ENCODE measurements around the gene BRSK2. TPM values are rescaled to one million over a fixed set of nuclear protein-coding genes. Genes with fewer than 3 reads are reported as not detected.
A peak's percentile ranks its signal among the peaks of the same experiment; 100 is the strongest.

BRSK2 gene
- total RNA-seq, 1 donor from 2014 or later, result not detected

GRCh38 chr11:1457856-1458255 lies 68.1 kb downstream of the BRSK2 start:
- TF ChIP-seq CTCF (IDR thresholded peaks at IDR 0.05; ENCODE audit: insufficient read depth, low read length, severe bottlenecking), result no peak
- DNase-seq (ENCODE audit: low read depth) (no peak), FAIRE-seq (no peak)
- H3K27me3 ChIP-seq (ENCODE audit: control insufficient read depth, insufficient read depth, low read length), result peaks cover 5% of the 10 kb centered on the region
- H3K36me3 ChIP-seq (ENCODE audit: control insufficient read depth, insufficient read depth, low read length), result no peaks in the 10 kb centered on the region
- H3K4me3 ChIP-seq (ENCODE audit: low read depth, low read length), result no peak overlapping the region

GRCh38 chr11:1458340-1459218 lies 68.8 kb downstream of the BRSK2 start:
- FAIRE-seq (no peak), DNase-seq (ENCODE audit: low read depth) (peak; percentile 16)

GRCh38 chr11:1459219-1459575 lies 69.5 kb downstream of the BRSK2 start:
- no peak for DNase-seq (ENCODE audit: low read depth)
- no peak overlapping the region for H3K4me3 ChIP-seq (ENCODE audit: low read depth, low read length)
- peaks cover 2% of the 10 kb centered on the region for H3K27me3 ChIP-seq (ENCODE audit: control insufficient read depth, insufficient read depth, low read length)
- FAIRE-seq, result no peak
- no peaks in the 10 kb centered on the region for H3K36me3 ChIP-seq (ENCODE audit: control insufficient read depth, insufficient read depth, low read length)
- no peak for TF ChIP-seq CTCF (IDR thresholded peaks at IDR 0.05; ENCODE audit: insufficient read depth, low read length, severe bottlenecking)

More at GRCh38 chr11:1458340-1459218, 68.8 kb downstream of the BRSK2 start:
- Histone ChIP-seq H3K27me3 (ENCODE audit: control insufficient read depth, insufficient read depth, low read length) (peaks cover 2% of the 10 kb centered on the region), H3K36me3 (ENCODE audit: control insufficient read depth, insufficient read depth, low read length) (no peaks in the 10 kb centered on the region), H3K4me3 (ENCODE audit: low read depth, low read length) (no peak overlapping the region)
- peak; percentile 13 for TF ChIP-seq CTCF (IDR thresholded peaks at IDR 0.05; ENCODE audit: insufficient read depth, low read length, severe bottlenecking)

GRCh38 chr11:1459764-1460395 lies 70.1 kb downstream of the BRSK2 start:
- FAIRE-seq, result no peak
- no peak for DNase-seq (ENCODE audit: low read depth)
- TF ChIP-seq CTCF (IDR thresholded peaks at IDR 0.05; ENCODE audit: insufficient read depth, low read length, severe bottlenecking), result no peak
- Histone ChIP-seq H3K4me3 (ENCODE audit: low read depth, low read length) (no peak overlapping the region), H3K36me3 (ENCODE audit: control insufficient read depth, insufficient read depth, low read length) (no peaks in the 10 kb centered on the region), H3K27me3 (ENCODE audit: control insufficient read depth, insufficient read depth, low read length) (peaks cover 2% of the 10 kb centered on the region)

- FAIRE-seq (no peak), DNase-seq (ENCODE audit: low read depth) (no peak)
- TF ChIP-seq CTCF (IDR thresholded peaks at IDR 0.05; ENCODE audit: insufficient read depth, low read length, severe bottlenecking), result no peak
- Histone ChIP-seq H3K4me3 (ENCODE audit: low read depth, low read length) (no peak overlapping the region), H3K36me3 (ENCODE audit: control insufficient read depth, insufficient read depth, low read length) (no peaks in the 10 kb centered on the region), H3K27me3 (ENCODE audit: control insufficient read depth, insufficient read depth, low read length) (peaks cover 2% of the 10 kb centered on the region)
Measured at GRCh38 chr11:1460396-1460985, 70.8 kb downstream of the BRSK2 start.
